Keratinocyte (primary cell): Measurements from ENCODE around the gene SPTBN5.

ENCODE experiments used
- EZH2 ChIP-seq: IDR thresholded peaks from one replicate; pipeline ENCODE4 v1.6.1; 2012; ENCODE audit warnings: inconsistent platforms, mild to moderate bottlenecking, low read length, moderate library complexity
- TF ChIP-seq, protein P1 (sequence below), 3 experiments: IDR thresholded peaks in 1 of 3; conservative IDR thresholded peaks in 1 of 3; optimal IDR thresholded peaks in 1 of 3; 2 replicates in 2 of 3; 3 replicates in 1 of 3; pipeline versions ENCODE3 to v1.5.1; 2011; ENCODE audit warnings: low read length in 3 of 3, mild to moderate bottlenecking in 3 of 3, moderate library complexity in 2 of 3, control low read depth in 1 of 3, inconsistent platforms in 1 of 3; ENCODE audit not compliant: insufficient read depth in 2 of 3; ENCODE audit errors: extremely low read depth in 1 of 3

DNA sequence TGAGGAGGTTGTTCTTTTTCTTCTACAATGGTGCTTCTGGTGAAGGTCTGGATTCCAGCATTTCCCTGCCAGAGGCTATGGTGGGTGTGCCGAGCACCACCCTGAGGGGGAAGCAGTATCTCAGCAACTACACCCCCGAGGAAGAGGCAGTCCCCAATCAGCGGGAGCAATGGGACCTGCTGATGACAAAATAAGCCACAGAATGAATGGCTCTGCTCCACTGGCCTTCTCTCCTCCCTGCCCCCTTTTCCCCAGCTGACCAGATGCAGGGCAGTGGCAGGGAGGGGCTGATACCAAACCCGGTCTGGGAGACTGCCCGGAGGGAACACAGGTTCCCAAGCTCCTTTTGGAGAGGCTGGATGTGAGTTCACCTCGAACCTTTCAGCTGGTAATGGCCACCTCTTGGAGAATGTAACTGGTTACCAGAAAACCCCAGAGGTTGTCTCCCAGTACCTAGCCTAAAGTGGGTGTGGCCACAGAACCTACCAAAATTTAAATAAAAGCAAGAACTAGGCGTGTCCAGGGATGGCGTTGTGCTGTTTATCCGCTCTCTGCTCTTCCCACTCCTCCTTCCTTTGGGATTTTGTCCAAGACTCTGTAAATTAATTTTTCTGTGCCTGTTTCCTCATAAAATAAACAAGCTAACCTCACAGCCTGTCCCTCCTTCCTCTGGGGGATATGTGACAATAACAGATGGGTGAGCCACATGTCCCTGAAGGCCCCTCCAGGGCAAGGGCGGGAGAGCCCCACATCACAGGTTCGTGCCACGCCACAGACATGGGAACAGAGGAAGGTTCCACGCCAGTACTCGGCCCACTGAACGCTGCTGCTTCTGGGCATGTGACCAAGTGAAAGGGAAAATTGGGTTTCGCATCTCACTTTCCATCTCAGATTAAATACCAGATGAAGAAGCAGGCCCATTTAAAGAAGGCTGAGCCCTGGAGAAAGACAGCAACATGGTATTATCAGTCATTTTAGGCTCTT, 35.1 kb upstream of the SPTBN5 start:
- TF ChIP-seq, protein P1, sequence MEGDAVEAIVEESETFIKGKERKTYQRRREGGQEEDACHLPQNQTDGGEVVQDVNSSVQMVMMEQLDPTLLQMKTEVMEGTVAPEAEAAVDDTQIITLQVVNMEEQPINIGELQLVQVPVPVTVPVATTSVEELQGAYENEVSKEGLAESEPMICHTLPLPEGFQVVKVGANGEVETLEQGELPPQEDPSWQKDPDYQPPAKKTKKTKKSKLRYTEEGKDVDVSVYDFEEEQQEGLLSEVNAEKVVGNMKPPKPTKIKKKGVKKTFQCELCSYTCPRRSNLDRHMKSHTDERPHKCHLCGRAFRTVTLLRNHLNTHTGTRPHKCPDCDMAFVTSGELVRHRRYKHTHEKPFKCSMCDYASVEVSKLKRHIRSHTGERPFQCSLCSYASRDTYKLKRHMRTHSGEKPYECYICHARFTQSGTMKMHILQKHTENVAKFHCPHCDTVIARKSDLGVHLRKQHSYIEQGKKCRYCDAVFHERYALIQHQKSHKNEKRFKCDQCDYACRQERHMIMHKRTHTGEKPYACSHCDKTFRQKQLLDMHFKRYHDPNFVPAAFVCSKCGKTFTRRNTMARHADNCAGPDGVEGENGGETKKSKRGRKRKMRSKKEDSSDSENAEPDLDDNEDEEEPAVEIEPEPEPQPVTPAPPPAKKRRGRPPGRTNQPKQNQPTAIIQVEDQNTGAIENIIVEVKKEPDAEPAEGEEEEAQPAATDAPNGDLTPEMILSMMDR (optimal IDR thresholded peaks at IDR 0.05 in 1 of 3, IDR thresholded peaks at IDR 0.05 in 1 of 3, conservative IDR thresholded peaks at IDR 0.05 in 1 of 3; ENCODE audit: extremely low read depth in 1 of 3, insufficient read depth in 2 of 3, low read length in 3 of 3): no peak
- no peak for TF ChIP-seq EZH2
